ENCODE measurements around the gene PLP2.
A peak's percentile ranks its signal among the peaks of the same experiment; 100 is the strongest.
"Not testable (repeated sequence)": the region's sequence is repeated elsewhere in the genome, so short reads cannot be mapped to it uniquely, and the experiment has no call there.

PLP2 gene

GRCh38 chrX:49164589-49165360 is 6.9 kb upstream of the PLP2 start:
- TF ChIP-seq CTCF (IDR thresholded peaks at IDR 0.05; ENCODE audit: borderline replicate concordance, insufficient read depth, low read depth, low read length), result no peak
- H3K4me3 ChIP-seq (ENCODE audit: low read depth, low read length), result no peak overlapping the region

- TF ChIP-seq CTCF (IDR thresholded peaks at IDR 0.05; ENCODE audit: borderline replicate concordance, insufficient read depth, low read depth, low read length), result peak; percentile 33; the same call in 1 of the 2 replicates
- H3K4me3 ChIP-seq (ENCODE audit: low read depth, low read length), result peak overlapping the region; percentile 39
These were observed 5.5 kb upstream of the PLP2 start for GRCh38 chrX:49165901-49166881.

- TF ChIP-seq CTCF (IDR thresholded peaks at IDR 0.05; ENCODE audit: borderline replicate concordance, insufficient read depth, low read depth, low read length), result no peak
- H3K4me3 ChIP-seq (ENCODE audit: low read depth, low read length), result peak overlapping the region; percentile 39
These were observed 4.6 kb upstream of the PLP2 start for GRCh38 chrX:49166914-49167739.

- TF ChIP-seq CTCF (IDR thresholded peaks at IDR 0.05; ENCODE audit: borderline replicate concordance, insufficient read depth, low read depth, low read length), result no peak
- no peak overlapping the region for H3K4me3 ChIP-seq (ENCODE audit: low read depth, low read length)
These were observed 4.0 kb upstream of the PLP2 start for GRCh38 chrX:49167740-49168108.

GRCh38 chrX:49172280-49172780 is 632 bp downstream of the PLP2 start:
- peak overlapping the region; percentile 68 for H3K4me3 ChIP-seq (ENCODE audit: low read depth, low read length)
- TF ChIP-seq CTCF (IDR thresholded peaks at IDR 0.05; ENCODE audit: borderline replicate concordance, insufficient read depth, low read depth, low read length), result 0 out of 2 replicates have a peak, but pooled peaks have one; percentile 2

GRCh38 chrX:49173544-49173943 is 1.8 kb downstream of the PLP2 start:
- H3K4me3 ChIP-seq (ENCODE audit: low read depth, low read length), result not testable (repeated sequence)

GRCh38 chrX:49174723-49175122 is 3.0 kb downstream of the PLP2 start:
- no peak for TF ChIP-seq CTCF (IDR thresholded peaks at IDR 0.05; ENCODE audit: borderline replicate concordance, insufficient read depth, low read depth, low read length)
- no peak overlapping the region for H3K4me3 ChIP-seq (ENCODE audit: low read depth, low read length)

All from GM12875 (cell line).